Keratinocyte (primary cell): ENCODE results near the gene PLEKHG5. TPM values are rescaled to one million over a fixed set of nuclear protein-coding genes. Genes with fewer than 3 reads are reported as not detected.
"Not testable (repeated sequence)": the region's sequence is repeated elsewhere in the genome, so short reads cannot be mapped to it uniquely, and the experiment has no call there.

Source experiments
- DNase-seq: peaks from one replicate; pipeline ENCODE4 v3.0.0-alpha.2; 2011; ENCODE audit warnings: low read depth, missing footprints, low spot score
- FAIRE-seq: peaks from 2 replicates; lab custom pipeline; 2011; peaks lifted over from hg19 to GRCh38; lab: Jason Lieb, UNC
- H2AFZ ChIP-seq: 2 replicates; pipeline ENCODE4 v1.6.0; 2012; ENCODE audit warnings: low read length, control low read depth, inconsistent platforms; ENCODE audit not compliant: control insufficient read depth
- H3K27ac ChIP-seq: 2 replicates; pipeline ENCODE4 v1.5.1; 2011; ENCODE audit warnings: low read length; ENCODE audit not compliant: control insufficient read depth, insufficient read depth
- H3K27me3 ChIP-seq: 3 replicates; pipeline ENCODE4 v1.6.0; 2011; ENCODE audit warnings: low read length; ENCODE audit not compliant: control insufficient read depth, insufficient read depth; ENCODE audit errors: extremely low read depth
- H3K36me3 ChIP-seq, 2 experiments: 2 replicates in 1 of 2; 3 replicates in 1 of 2; pipeline ENCODE4 v1.5.1; 2011; ENCODE audit warnings: low read length in 2 of 2, mild to moderate bottlenecking in 1 of 2; ENCODE audit not compliant: control insufficient read depth in 2 of 2, insufficient read depth in 2 of 2; ENCODE audit errors: extremely low read depth in 1 of 2
- H3K4me1 ChIP-seq: 3 replicates; pipeline ENCODE4 v1.5.1; 2011; ENCODE audit warnings: low read length; ENCODE audit not compliant: control insufficient read depth, insufficient read depth; ENCODE audit errors: extremely low read depth
- H3K4me2 ChIP-seq: 3 replicates; pipeline ENCODE4 v1.6.0; 2011; ENCODE audit warnings: low read depth, low read length; ENCODE audit not compliant: control insufficient read depth, insufficient read depth; ENCODE audit errors: extremely low read depth
- H3K4me3 ChIP-seq, 3 experiments: fragments of 200-600 bp in 1 of 3; sonication (generic) in 1 of 3; 2 replicates in 2 of 3; 3 replicates in 1 of 3; pipeline ENCODE4 v1.5.1; 2011 to 2016; ENCODE audit warnings: low read length in 3 of 3, mild to moderate bottlenecking in 3 of 3, control low read depth in 2 of 3, inconsistent platforms in 1 of 3, low read depth in 1 of 3, mixed read lengths in 1 of 3, mixed run types in 1 of 3, moderate library complexity in 1 of 3; ENCODE audit not compliant: control insufficient read depth in 2 of 3, insufficient read depth in 2 of 3; ENCODE audit errors: extremely low read depth in 1 of 3
- H3K79me2 ChIP-seq: 2 replicates; pipeline ENCODE4 v1.6.0; 2012; ENCODE audit warnings: low read length; ENCODE audit not compliant: control insufficient read depth, insufficient read depth
- H3K9ac ChIP-seq: 3 replicates; pipeline ENCODE4 v1.6.0; 2011; ENCODE audit warnings: low read length; ENCODE audit not compliant: control insufficient read depth, insufficient read depth; ENCODE audit errors: extremely low read depth
- H3K9me1 ChIP-seq: 3 replicates; pipeline ENCODE4 v1.6.0; 2011; ENCODE audit warnings: low read length; ENCODE audit not compliant: control insufficient read depth, insufficient read depth; ENCODE audit errors: extremely low read depth
- H3K9me3 ChIP-seq: 2 replicates; pipeline ENCODE4 v1.5.1; 2012; ENCODE audit warnings: low read depth, low read length; ENCODE audit not compliant: control insufficient read depth
- H4K20me1 ChIP-seq: 3 replicates; pipeline ENCODE4 v1.6.0; 2011; ENCODE audit warnings: low read length; ENCODE audit not compliant: control insufficient read depth, insufficient read depth; ENCODE audit errors: extremely low read depth
- CTCF ChIP-seq, 3 experiments: IDR thresholded peaks in 1 of 3; conservative IDR thresholded peaks in 1 of 3; optimal IDR thresholded peaks in 1 of 3; 2 replicates in 2 of 3; 3 replicates in 1 of 3; pipeline versions ENCODE3 to v1.5.1; 2011; ENCODE audit warnings: low read length in 3 of 3, mild to moderate bottlenecking in 3 of 3, moderate library complexity in 2 of 3, control low read depth in 1 of 3, inconsistent platforms in 1 of 3; ENCODE audit not compliant: insufficient read depth in 2 of 3; ENCODE audit errors: extremely low read depth in 1 of 3
- EZH2 ChIP-seq: IDR thresholded peaks from one replicate; pipeline ENCODE4 v1.6.1; 2012; ENCODE audit warnings: inconsistent platforms, mild to moderate bottlenecking, low read length, moderate library complexity
- dilution Hi-C: fragments of 300-500 bp; cut with MboI; formaldehyde crosslinking; loops from one replicate; pipeline ENCODE4 v1.7.0; 2020; ENCODE audit warnings: low sequenced_read_pairs; ENCODE audit not compliant: extremely low pct_ligation_motif_present
- polyA plus RNA-seq, 5 experiments: library from polyadenylated mRNA; depleted of rRNA in 3 of 5; stranded (reverse) in 3 of 5; stranded (forward) in 1 of 5; unstranded in 1 of 5; fragments of >200 nt; gene quantifications; 1 replicate in 1 of 5; 2 replicates in 3 of 5; 3 replicates in 1 of 5; pipeline versions ENCODE4 v1.2.1 to v1.2.3, GENCODE V29; 2011 to 2012; ENCODE audit warnings: missing spikeins in 2 of 5, low read depth in 1 of 5, low replicate concordance in 1 of 5

The PLEKHG5 gene
- polyA plus RNA-seq, 1 donor (not counting 4 experiments of a cell fraction or from before 2014, with no cell fraction given) = 11.8 TPM

- no peak for DNase-seq
- Histone ChIP-seq H3K9me3 (no peaks in the 10 kb centered on the region), H2AFZ (no peak overlapping the region), H3K9ac (no peak overlapping the region), H4K20me1 (no peaks in the 10 kb centered on the region), H3K9me1 (no peaks in the 10 kb centered on the region), H3K79me2 (no peaks in the 10 kb centered on the region), H3K27ac (no peak overlapping the region), H3K36me3 (no peaks in the 10 kb centered on the region), H3K4me2 (no peak overlapping the region), H3K4me3 (no peak overlapping the region), H3K4me1 (no peaks in the 10 kb centered on the region), H3K27me3 (peaks cover 74% of the 10 kb centered on the region)
- TF ChIP-seq EZH2 (peak; percentile 34), CTCF (optimal IDR thresholded peaks at IDR 0.05 in 1 of 3, IDR thresholded peaks at IDR 0.05 in 1 of 3, conservative IDR thresholded peaks at IDR 0.05 in 1 of 3; ENCODE audit: extremely low read depth in 1 of 3, insufficient read depth in 2 of 3, low read length in 3 of 3) (no peak)
- no peak for FAIRE-seq
- dilution Hi-C loops = no loop called here
These were observed 40.5 kb downstream of the PLEKHG5 start for GRCh38 chr1:6450943-6451373.

GRCh38 chr1:6450486-6450885 lies 41.0 kb downstream of the PLEKHG5 start:
- H4K20me1 ChIP-seq, H3K9ac ChIP-seq, H2AFZ ChIP-seq, H3K4me3 ChIP-seq, H3K79me2 ChIP-seq, H3K9me3 ChIP-seq, H3K4me2 ChIP-seq, DNase-seq, H3K27ac ChIP-seq, dilution Hi-C loops, H3K4me1 ChIP-seq, H3K36me3 ChIP-seq, FAIRE-seq, H3K9me1 ChIP-seq: not testable (repeated sequence)
- peaks cover 69% of the 10 kb centered on the region for H3K27me3 ChIP-seq

- H3K9me3 ChIP-seq = no peaks in the 10 kb centered on the region
- no peak overlapping the region for H2AFZ ChIP-seq
- no peak overlapping the region for H3K4me2 ChIP-seq
- H4K20me1 ChIP-seq = no peaks in the 10 kb centered on the region
- H3K9me1 ChIP-seq = no peaks in the 10 kb centered on the region
- no peaks in the 10 kb centered on the region for H3K4me1 ChIP-seq
- no peak overlapping the region for H3K9ac ChIP-seq
- FAIRE-seq (no peak), DNase-seq (no peak)
- no peaks in the 10 kb centered on the region for H3K36me3 ChIP-seq
- H3K27me3 ChIP-seq = peaks cover 65% of the 10 kb centered on the region
- no peak overlapping the region for H3K27ac ChIP-seq
- dilution Hi-C loops = no loop called here
- TF ChIP-seq EZH2 = no peak
- TF ChIP-seq CTCF (optimal IDR thresholded peaks at IDR 0.05 in 1 of 3, IDR thresholded peaks at IDR 0.05 in 1 of 3, conservative IDR thresholded peaks at IDR 0.05 in 1 of 3; ENCODE audit: extremely low read depth in 1 of 3, insufficient read depth in 2 of 3, low read length in 3 of 3) = no peak
- H3K79me2 ChIP-seq = no peaks in the 10 kb centered on the region
- H3K4me3 ChIP-seq = no peak overlapping the region
These were observed 41.4 kb downstream of the PLEKHG5 start for GRCh38 chr1:6450005-6450450.
